ENCODE data around the gene HM13. TPM values are rescaled to one million over a fixed set of nuclear protein-coding genes. Genes with fewer than 3 reads are reported as not detected.

Gene HM13
- total and polyA plus RNA-seq, 2 donors (not counting 3 experiments of a cell fraction or from before 2014, with no cell fraction given) = 211 to 218 TPM

DNA sequence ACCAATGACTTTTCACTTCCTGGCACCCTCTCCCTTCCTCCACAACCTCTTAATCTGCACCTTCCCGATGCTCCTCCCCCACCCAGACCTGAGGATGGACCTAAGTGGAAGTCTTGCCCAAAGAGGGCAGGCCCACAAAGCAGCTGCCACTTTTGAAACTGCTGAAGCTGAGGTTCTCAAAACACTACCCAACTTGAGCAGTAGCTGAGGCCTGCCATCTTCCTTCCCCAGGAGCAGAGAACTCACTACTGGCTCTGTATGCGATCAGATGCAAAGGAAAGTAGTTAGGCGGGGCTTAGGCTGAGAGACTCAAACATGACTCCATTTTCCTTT is 1.5 kb downstream of the HM13 start:
- H4K20me1 ChIP-seq (replicated peaks; ENCODE audit: control insufficient read depth, extremely low read depth, insufficient read depth, low read length) = no peaks in the 10 kb centered on the region
- no peak overlapping the region for H3K27ac ChIP-seq (ENCODE audit: insufficient read depth, low read depth, low read length)

More for the DNA sequence above, 1.5 kb downstream of the HM13 start:
- peak overlapping the region in 2 of 3 experiments; percentile 70 to 84 for H3K4me3 ChIP-seq (replicated peaks in 1 of 3; ENCODE audit: insufficient read depth in 1 of 3, low read depth in 1 of 3, low read length in 3 of 3)
- DNase-seq (ENCODE audit: low read depth, low spot score) (no peak), FAIRE-seq (peak; percentile 59)
- ChIA-PET CTCF (interaction anchor here (1.1 kb wide), 1 partner anchor 12 kb away, joined by 5 read pairs; no protein-coding TSS in a partner anchor), POLR2A (no interaction called here)
- H3K4me1 ChIP-seq (ENCODE audit: control insufficient read depth, extremely low read depth, insufficient read depth, low read length) = peaks cover 25% of the 10 kb centered on the region
- no peaks in the 10 kb centered on the region for H3K27me3 ChIP-seq (ENCODE audit: control insufficient read depth in 2 of 2, insufficient read depth in 2 of 2, low read length in 2 of 2)
- peaks cover 0 to 4% of the 10 kb centered on the region in 2 experiments for H3K36me3 ChIP-seq (ENCODE audit: control insufficient read depth in 2 of 2, extremely low read depth in 1 of 2, insufficient read depth in 2 of 2, low read length in 2 of 2)
- intact Hi-C loops (cut with micrococcal nuclease) (loop anchor here (2.0 kb wide), 3 partner anchors 31 to 97 kb away; no protein-coding TSS in a partner anchor), dilution Hi-C loops (cut with MboI; ENCODE audit: extremely low pct_ligation_motif_present, low sequenced_read_pairs) (no loop called here)
- no peaks in the 10 kb centered on the region for H3K9me1 ChIP-seq (replicated peaks; ENCODE audit: control insufficient read depth, extremely low read depth, insufficient read depth, low read length)
- H3K79me2 ChIP-seq (ENCODE audit: control insufficient read depth, insufficient read depth, low read length) = peaks cover 57% of the 10 kb centered on the region
- H2AFZ ChIP-seq (ENCODE audit: low read depth, low read length) = no peak overlapping the region
- TF ChIP-seq, protein P1, sequence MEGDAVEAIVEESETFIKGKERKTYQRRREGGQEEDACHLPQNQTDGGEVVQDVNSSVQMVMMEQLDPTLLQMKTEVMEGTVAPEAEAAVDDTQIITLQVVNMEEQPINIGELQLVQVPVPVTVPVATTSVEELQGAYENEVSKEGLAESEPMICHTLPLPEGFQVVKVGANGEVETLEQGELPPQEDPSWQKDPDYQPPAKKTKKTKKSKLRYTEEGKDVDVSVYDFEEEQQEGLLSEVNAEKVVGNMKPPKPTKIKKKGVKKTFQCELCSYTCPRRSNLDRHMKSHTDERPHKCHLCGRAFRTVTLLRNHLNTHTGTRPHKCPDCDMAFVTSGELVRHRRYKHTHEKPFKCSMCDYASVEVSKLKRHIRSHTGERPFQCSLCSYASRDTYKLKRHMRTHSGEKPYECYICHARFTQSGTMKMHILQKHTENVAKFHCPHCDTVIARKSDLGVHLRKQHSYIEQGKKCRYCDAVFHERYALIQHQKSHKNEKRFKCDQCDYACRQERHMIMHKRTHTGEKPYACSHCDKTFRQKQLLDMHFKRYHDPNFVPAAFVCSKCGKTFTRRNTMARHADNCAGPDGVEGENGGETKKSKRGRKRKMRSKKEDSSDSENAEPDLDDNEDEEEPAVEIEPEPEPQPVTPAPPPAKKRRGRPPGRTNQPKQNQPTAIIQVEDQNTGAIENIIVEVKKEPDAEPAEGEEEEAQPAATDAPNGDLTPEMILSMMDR (IDR thresholded peaks at IDR 0.05; ENCODE audit: extremely low read depth in 1 of 2, insufficient read depth in 1 of 2, low read depth in 1 of 2, low read length in 2 of 2) = no peak
- TF ChIP-seq GATA2 (IDR thresholded peaks at IDR 0.05; ENCODE audit: insufficient read depth, insufficient read length, low read depth, low read length) (no peak), MYC (IDR thresholded peaks at IDR 0.05; ENCODE audit: low read depth, low read length) (no peak), POLR2A (IDR thresholded peaks at IDR 0.05; ENCODE audit: low read depth, low read length) (no peak), FOS (IDR thresholded peaks at IDR 0.05; ENCODE audit: borderline replicate concordance, insufficient read depth, low read length) (no peak), JUN (IDR thresholded peaks at IDR 0.05; ENCODE audit: borderline replicate concordance, insufficient read depth, insufficient read length, low read depth) (no peak), EZH2 (IDR thresholded peaks at IDR 0.05; ENCODE audit: borderline replicate concordance, low read depth, low read length, severe bottlenecking) (no peak), POLR2AphosphoS5 (IDR thresholded peaks at IDR 0.05; ENCODE audit: insufficient read depth, low read depth, low read length) (no peak)
- TF ChIP-seq, protein P2, sequence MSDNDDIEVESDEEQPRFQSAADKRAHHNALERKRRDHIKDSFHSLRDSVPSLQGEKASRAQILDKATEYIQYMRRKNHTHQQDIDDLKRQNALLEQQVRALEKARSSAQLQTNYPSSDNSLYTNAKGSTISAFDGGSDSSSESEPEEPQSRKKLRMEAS (IDR thresholded peaks at IDR 0.05; ENCODE audit: insufficient read depth, insufficient read length) = no peak
- no peak overlapping the region for H3K9ac ChIP-seq (replicated peaks; ENCODE audit: extremely low read depth, insufficient read depth, low read length)
- BruUV-seq (replicated peaks) = no TSS peak
- no peaks in the 10 kb centered on the region for H3K9me3 ChIP-seq (replicated peaks; ENCODE audit: control insufficient read depth, insufficient read depth, low read length)
- H3K4me2 ChIP-seq (ENCODE audit: insufficient read depth, low read length) = peak overlapping the region; percentile 68

Data from endothelial cell of umbilical vein (primary cell).